Esophagus muscularis mucosa (tissue), 3 donors: ENCODE data around the gene LGALS4.

Experiments
- POLR2A ChIP-seq: fragments of 450-650 bp; IDR thresholded peaks from one replicate; pipeline ENCODE4 v1.6.1; 2017; ENCODE audit warnings: antibody characterized with exemption, moderate library complexity, mild to moderate bottlenecking, low read depth
- TF ChIP-seq, protein P1 (sequence below), 3 experiments: fragments of 200-600 bp in 2 of 3; fragments of 450-650 bp in 1 of 3; sonication (generic) in 2 of 3; IDR thresholded peaks; one replicate each; pipeline ENCODE4 v1.5.1; 2017 to 2019; ENCODE audit warnings: antibody characterized with exemption in 3 of 3, mild to moderate bottlenecking in 2 of 3, moderate library complexity in 1 of 3

DNA sequence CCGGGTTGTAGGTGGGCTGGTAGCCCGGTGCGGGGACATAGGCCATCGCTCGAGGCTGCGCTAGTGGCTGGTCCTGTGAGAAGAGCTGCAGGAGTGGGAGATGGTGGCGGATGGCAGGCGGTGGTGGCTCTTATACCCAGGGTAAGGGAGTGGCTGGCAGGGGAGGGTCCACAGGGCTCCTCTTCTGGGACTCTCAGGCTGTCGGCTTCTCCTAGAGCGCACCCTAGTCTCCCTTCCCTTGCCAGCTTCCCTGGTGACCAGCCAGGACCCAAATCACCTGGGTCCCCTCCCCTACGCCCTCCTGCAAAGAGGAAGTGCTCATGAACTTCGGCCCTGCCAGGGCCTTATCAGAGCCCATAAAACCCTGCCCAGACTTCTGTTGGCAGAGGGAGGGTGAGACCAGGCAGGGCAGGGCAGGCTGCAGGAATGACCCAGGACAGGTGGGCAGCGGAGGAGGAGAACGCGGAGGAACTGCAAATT, at the start of gene LGALS4:
- TF ChIP-seq, protein P1, sequence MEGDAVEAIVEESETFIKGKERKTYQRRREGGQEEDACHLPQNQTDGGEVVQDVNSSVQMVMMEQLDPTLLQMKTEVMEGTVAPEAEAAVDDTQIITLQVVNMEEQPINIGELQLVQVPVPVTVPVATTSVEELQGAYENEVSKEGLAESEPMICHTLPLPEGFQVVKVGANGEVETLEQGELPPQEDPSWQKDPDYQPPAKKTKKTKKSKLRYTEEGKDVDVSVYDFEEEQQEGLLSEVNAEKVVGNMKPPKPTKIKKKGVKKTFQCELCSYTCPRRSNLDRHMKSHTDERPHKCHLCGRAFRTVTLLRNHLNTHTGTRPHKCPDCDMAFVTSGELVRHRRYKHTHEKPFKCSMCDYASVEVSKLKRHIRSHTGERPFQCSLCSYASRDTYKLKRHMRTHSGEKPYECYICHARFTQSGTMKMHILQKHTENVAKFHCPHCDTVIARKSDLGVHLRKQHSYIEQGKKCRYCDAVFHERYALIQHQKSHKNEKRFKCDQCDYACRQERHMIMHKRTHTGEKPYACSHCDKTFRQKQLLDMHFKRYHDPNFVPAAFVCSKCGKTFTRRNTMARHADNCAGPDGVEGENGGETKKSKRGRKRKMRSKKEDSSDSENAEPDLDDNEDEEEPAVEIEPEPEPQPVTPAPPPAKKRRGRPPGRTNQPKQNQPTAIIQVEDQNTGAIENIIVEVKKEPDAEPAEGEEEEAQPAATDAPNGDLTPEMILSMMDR (IDR thresholded peaks at IDR 0.05), result no peak
- TF ChIP-seq POLR2A, result no peak
